ENCODE measurements around the gene ZMYM4.
A peak's percentile ranks its signal among the peaks of the same experiment; 100 is the strongest.

The ZMYM4 gene

GRCh38 chr1:35394386-35394785 is 125.9 kb downstream of the ZMYM4 start:
- DNase-seq (ENCODE audit: insufficient read length, low spot score) (no peak), FAIRE-seq (no peak)
- TF ChIP-seq CTCF (IDR thresholded peaks at IDR 0.05; ENCODE audit: insufficient read depth, missing control alignments), result no peak

- FAIRE-seq, result no peak
- no peak for DNase-seq (ENCODE audit: insufficient read length, low spot score)
- TF ChIP-seq CTCF (IDR thresholded peaks at IDR 0.05; ENCODE audit: insufficient read depth, missing control alignments), result no peak
Measured at GRCh38 chr1:35398739-35399138, 130.2 kb downstream of the ZMYM4 start.

- TF ChIP-seq CTCF (IDR thresholded peaks at IDR 0.05; ENCODE audit: insufficient read depth, missing control alignments), result no peak
- DNase-seq (ENCODE audit: insufficient read length, low spot score) (no peak), FAIRE-seq (peak; percentile 44)
Measured at GRCh38 chr1:35401049-35401448, 132.5 kb downstream of the ZMYM4 start.

- no peak for TF ChIP-seq CTCF (IDR thresholded peaks at IDR 0.05; ENCODE audit: insufficient read depth, missing control alignments)
- FAIRE-seq, result no peak
Measured at GRCh38 chr1:35406103-35406502, 137.6 kb downstream of the ZMYM4 start.

GRCh38 chr1:35407743-35408142 is 139.2 kb downstream of the ZMYM4 start:
- FAIRE-seq (no peak), DNase-seq (ENCODE audit: insufficient read length, low spot score) (no peak)
- no peak for TF ChIP-seq CTCF (IDR thresholded peaks at IDR 0.05; ENCODE audit: insufficient read depth, missing control alignments)

More at GRCh38 chr1:35406103-35406502, 137.6 kb downstream of the ZMYM4 start:
- DNase-seq (ENCODE audit: insufficient read length, low spot score), result no peak

- FAIRE-seq (no peak), DNase-seq (ENCODE audit: insufficient read length, low spot score) (no peak)
- no peak for TF ChIP-seq CTCF (IDR thresholded peaks at IDR 0.05; ENCODE audit: insufficient read depth, missing control alignments)
Measured at GRCh38 chr1:35408925-35409324, 140.4 kb downstream of the ZMYM4 start.

GRCh38 chr1:35426097-35426586 is 157.6 kb downstream of the ZMYM4 start:
- no peak for TF ChIP-seq CTCF (IDR thresholded peaks at IDR 0.05; ENCODE audit: insufficient read depth, missing control alignments)
- DNase-seq (ENCODE audit: insufficient read length, low spot score), result no peak
- FAIRE-seq, result no peak

Data from D721Med (cell line).